Measurements from ENCODE around the gene DPPA5.

DNA sequence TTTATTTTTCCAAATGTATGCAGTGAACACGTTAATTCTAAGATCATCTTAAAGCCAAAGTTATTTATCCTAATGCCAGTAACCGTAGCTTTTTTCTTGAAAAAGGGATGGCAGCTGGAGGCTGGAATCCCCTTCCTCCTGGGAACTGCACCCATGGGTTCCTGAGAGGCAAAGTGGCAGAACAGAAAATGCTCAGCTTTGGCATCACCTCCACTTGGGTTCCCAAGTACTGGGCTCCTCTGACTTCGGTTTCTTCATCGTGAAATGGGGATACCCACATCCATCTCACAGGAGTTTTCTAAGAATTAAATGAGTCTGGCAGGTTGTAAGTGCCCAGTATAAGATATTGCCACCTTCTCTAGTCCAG is 34.3 kb upstream of the DPPA5 start:
- TF ChIP-seq, protein P1, sequence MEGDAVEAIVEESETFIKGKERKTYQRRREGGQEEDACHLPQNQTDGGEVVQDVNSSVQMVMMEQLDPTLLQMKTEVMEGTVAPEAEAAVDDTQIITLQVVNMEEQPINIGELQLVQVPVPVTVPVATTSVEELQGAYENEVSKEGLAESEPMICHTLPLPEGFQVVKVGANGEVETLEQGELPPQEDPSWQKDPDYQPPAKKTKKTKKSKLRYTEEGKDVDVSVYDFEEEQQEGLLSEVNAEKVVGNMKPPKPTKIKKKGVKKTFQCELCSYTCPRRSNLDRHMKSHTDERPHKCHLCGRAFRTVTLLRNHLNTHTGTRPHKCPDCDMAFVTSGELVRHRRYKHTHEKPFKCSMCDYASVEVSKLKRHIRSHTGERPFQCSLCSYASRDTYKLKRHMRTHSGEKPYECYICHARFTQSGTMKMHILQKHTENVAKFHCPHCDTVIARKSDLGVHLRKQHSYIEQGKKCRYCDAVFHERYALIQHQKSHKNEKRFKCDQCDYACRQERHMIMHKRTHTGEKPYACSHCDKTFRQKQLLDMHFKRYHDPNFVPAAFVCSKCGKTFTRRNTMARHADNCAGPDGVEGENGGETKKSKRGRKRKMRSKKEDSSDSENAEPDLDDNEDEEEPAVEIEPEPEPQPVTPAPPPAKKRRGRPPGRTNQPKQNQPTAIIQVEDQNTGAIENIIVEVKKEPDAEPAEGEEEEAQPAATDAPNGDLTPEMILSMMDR (IDR thresholded peaks at IDR 0.05; ENCODE audit: low read depth, low read length, poor library complexity, severe bottlenecking), result no peak
- TF ChIP-seq EZH2phosphoT487 (IDR thresholded peaks at IDR 0.05; ENCODE audit: borderline replicate concordance, low read length), result no peak
